CD4-positive, CD25-positive, alpha-beta regulatory T cell (primary cell): ENCODE measurements around the gene RELCH. TPM values are rescaled to one million over a fixed set of nuclear protein-coding genes. Genes with fewer than 3 reads are reported as not detected.
A peak's percentile ranks its signal among the peaks of the same experiment; 100 is the strongest.

Experiments
- ATAC-seq, 2 donors: fragments of 150-1000 bp; cut with Tn5 transposase; one replicate each; pipeline ENCODE4 v1.10.0; 2021; ENCODE audit warnings: low read depth in 2 of 2, moderate number of reproducible peaks in 2 of 2, moderate library complexity in 1 of 2
- DNase-seq, 3 donors: peaks; one replicate each; pipeline versions ENCODE4 v3.0.0 to v3.0.0-alpha.2; 2012 to 2022; ENCODE audit warnings: mixed read lengths in 1 of 3
- H3K27ac ChIP-seq: one replicate; pipeline ENCODE4 v1.7.0; 2013; ENCODE audit warnings: mild to moderate bottlenecking, low read length; ENCODE audit not compliant: insufficient read depth, poor library complexity, severe bottlenecking
- H3K27me3 ChIP-seq: one replicate; pipeline ENCODE4 v1.7.0; 2013; ENCODE audit warnings: low read length; ENCODE audit not compliant: control insufficient read depth, insufficient read depth
- H3K36me3 ChIP-seq: one replicate; pipeline ENCODE4 v1.7.0; 2013; ENCODE audit warnings: mild to moderate bottlenecking, low read length, moderate library complexity; ENCODE audit not compliant: control insufficient read depth, insufficient read depth
- H3K4me1 ChIP-seq: 2 replicates; pipeline ENCODE4 v1.7.0; 2013; ENCODE audit warnings: mild to moderate bottlenecking, low read length; ENCODE audit not compliant: insufficient read depth, control insufficient read depth, poor library complexity, severe bottlenecking
- H3K4me3 ChIP-seq: one replicate; pipeline ENCODE4 v1.7.0; 2013; ENCODE audit warnings: low read depth, mild to moderate bottlenecking, low read length, moderate library complexity
- H3K9me3 ChIP-seq, 2 experiments: 1 replicate in 1 of 2; 2 replicates in 1 of 2; pipeline ENCODE4 v1.7.0; 2013; ENCODE audit warnings: low read length in 2 of 2, mild to moderate bottlenecking in 1 of 2, moderate library complexity in 1 of 2; ENCODE audit not compliant: control insufficient read depth in 2 of 2
- H3K27ac Mint-ChIP-seq, 3 donors: one replicate each; pipeline ENCODE4 v1.8.0; 2020 to 2022; ENCODE audit warnings: mild to moderate bottlenecking in 3 of 3, mixed read lengths in 3 of 3, moderate library complexity in 2 of 3
- H3K27me3 Mint-ChIP-seq: one replicate; pipeline ENCODE4 v1.8.0; 2022; ENCODE audit warnings: mild to moderate bottlenecking, mixed read lengths
- H3K36me3 Mint-ChIP-seq: one replicate; pipeline ENCODE4 v1.8.0; 2020; ENCODE audit warnings: mixed read lengths
- H3K4me1 Mint-ChIP-seq, 4 donors: one replicate each; pipeline ENCODE4 v1.8.0; 2020 to 2022; ENCODE audit warnings: mixed read lengths in 4 of 4, mild to moderate bottlenecking in 1 of 4
- H3K4me3 Mint-ChIP-seq, 4 donors: one replicate each; pipeline ENCODE4 v1.8.0; 2020 to 2022; ENCODE audit warnings: mild to moderate bottlenecking in 4 of 4, mixed read lengths in 4 of 4, moderate library complexity in 3 of 4
- H3K9me3 Mint-ChIP-seq, 7 donors: one replicate each; pipeline ENCODE4 v1.8.0; 2020 to 2022; ENCODE audit warnings: mixed read lengths in 7 of 7, mild to moderate bottlenecking in 3 of 7, moderate library complexity in 2 of 7
- polyA plus RNA-seq, 4 donors: library from polyadenylated mRNA; unstranded; fragments of 300-500 nt; fragmentation: Illumina TruSeq; gene quantifications; one replicate each; pipeline ENCODE4 v1.2.3, GENCODE V29; 2021
- total RNA-seq: library from RNA; stranded (reverse); gene quantifications from one replicate; pipeline ENCODE4 v1.2.3, GENCODE V29; 2022

RELCH gene
- total and polyA plus RNA-seq, 5 donors from 2014 or later, result 7.6 to 76.5 (median 9.3) TPM

- H3K4me1 ChIP-seq, result no peaks in the 10 kb centered on the region
- H3K36me3 ChIP-seq, result peaks cover 64% of the 10 kb centered on the region
- no peaks in the 10 kb centered on the region for H3K27me3 ChIP-seq
- no peaks in the 10 kb centered on the region for H3K9me3 ChIP-seq
- Mint-ChIP-seq H3K27ac (no peak overlapping the region), H3K27me3 (no peaks in the 10 kb centered on the region), H3K36me3 (peaks cover 60% of the 10 kb centered on the region), H3K4me3 (peak overlapping the region in 1 of 4 donors; percentile 2), H3K4me1 (peaks cover 0 to 5% (median 2%) of the 10 kb centered on the region in 4 donors), H3K9me3 (no peaks in the 10 kb centered on the region)
- no peak for DNase-seq
- no peak overlapping the region for H3K4me3 ChIP-seq
- H3K27ac ChIP-seq, result no peak overlapping the region
- ATAC-seq, result no peak
Observed at GRCh38 chr18:62285281-62285680, 98.2 kb downstream of the RELCH start.

- H3K27ac ChIP-seq, result no peak overlapping the region
- peaks cover 51% of the 10 kb centered on the region for H3K36me3 Mint-ChIP-seq
- ATAC-seq (no peak), DNase-seq (no peak)
- H3K27ac Mint-ChIP-seq, result no peak overlapping the region
- H3K4me1 Mint-ChIP-seq, result peaks cover 0 to 5% (median 2%) of the 10 kb centered on the region in 4 donors
- H3K36me3 ChIP-seq, result peaks cover 70% of the 10 kb centered on the region
- H3K27me3 ChIP-seq, result no peaks in the 10 kb centered on the region
- no peaks in the 10 kb centered on the region for H3K27me3 Mint-ChIP-seq
- no peaks in the 10 kb centered on the region for H3K9me3 ChIP-seq
- no peak overlapping the region for H3K4me3 Mint-ChIP-seq
- H3K4me1 ChIP-seq, result no peaks in the 10 kb centered on the region
- H3K4me3 ChIP-seq, result no peak overlapping the region
- H3K9me3 Mint-ChIP-seq, result no peaks in the 10 kb centered on the region
Observed at GRCh38 chr18:62287781-62288664, 101.0 kb downstream of the RELCH start.

- no peaks in the 10 kb centered on the region for H3K9me3 ChIP-seq
- peaks cover 69% of the 10 kb centered on the region for H3K36me3 ChIP-seq
- no peak overlapping the region for H3K4me3 ChIP-seq
- H3K27ac ChIP-seq, result no peak overlapping the region
- Mint-ChIP-seq H3K4me3 (no peak overlapping the region), H3K9me3 (no peaks in the 10 kb centered on the region), H3K4me1 (peaks cover 0 to 8% (median 2%) of the 10 kb centered on the region in 4 donors), H3K27ac (no peak overlapping the region), H3K27me3 (no peaks in the 10 kb centered on the region), H3K36me3 (peaks cover 45% of the 10 kb centered on the region)
- ATAC-seq, result no peak
- DNase-seq, result no peak
- H3K4me1 ChIP-seq, result no peaks in the 10 kb centered on the region
- H3K27me3 ChIP-seq, result no peaks in the 10 kb centered on the region
Observed at GRCh38 chr18:62288665-62289008, 101.6 kb downstream of the RELCH start.

- no peaks in the 10 kb centered on the region for H3K27me3 ChIP-seq
- no peak overlapping the region for H3K27ac ChIP-seq
- H3K4me3 ChIP-seq, result no peak overlapping the region
- H3K4me3 Mint-ChIP-seq, result no peak overlapping the region
- no peak for DNase-seq
- no peak for ATAC-seq
- H3K4me1 Mint-ChIP-seq, result peaks cover 0 to 12% (median 0%) of the 10 kb centered on the region in 4 donors
- H3K36me3 Mint-ChIP-seq, result peaks cover 41% of the 10 kb centered on the region
- H3K36me3 ChIP-seq, result peaks cover 69% of the 10 kb centered on the region
- H3K4me1 ChIP-seq, result no peaks in the 10 kb centered on the region
- no peaks in the 10 kb centered on the region for H3K27me3 Mint-ChIP-seq
- H3K9me3 Mint-ChIP-seq, result no peaks in the 10 kb centered on the region
- no peak overlapping the region for H3K27ac Mint-ChIP-seq
- H3K9me3 ChIP-seq, result no peaks in the 10 kb centered on the region
Observed at GRCh38 chr18:62289047-62289446, 102.0 kb downstream of the RELCH start.

- Histone ChIP-seq H3K4me3 (no peak overlapping the region), H3K4me1 (no peaks in the 10 kb centered on the region), H3K27ac (no peak overlapping the region), H3K9me3 (no peaks in the 10 kb centered on the region), H3K27me3 (no peaks in the 10 kb centered on the region), H3K36me3 (peaks cover 45% of the 10 kb centered on the region)
- Mint-ChIP-seq H3K4me1 (peaks cover 0 to 13% (median 4%) of the 10 kb centered on the region in 4 donors), H3K36me3 (peaks cover 18% of the 10 kb centered on the region), H3K27ac (no peak overlapping the region), H3K27me3 (no peaks in the 10 kb centered on the region), H3K9me3 (no peaks in the 10 kb centered on the region), H3K4me3 (no peak overlapping the region)
- ATAC-seq, result no peak
- DNase-seq, result no peak
Observed at GRCh38 chr18:62294073-62294472, 107.0 kb downstream of the RELCH start.

GRCh38 chr18:62300359-62300963 is 113.4 kb downstream of the RELCH start:
- ATAC-seq (no peak), DNase-seq (no peak)
- H3K27ac ChIP-seq, result no peak overlapping the region

GRCh38 chr18:62301322-62301721 is 114.3 kb downstream of the RELCH start:
- Histone ChIP-seq H3K36me3 (peaks cover 69% of the 10 kb centered on the region), H3K9me3 (no peaks in the 10 kb centered on the region), H3K27ac (no peak overlapping the region), H3K4me1 (no peaks in the 10 kb centered on the region), H3K27me3 (no peaks in the 10 kb centered on the region), H3K4me3 (no peak overlapping the region)
- peaks cover 55% of the 10 kb centered on the region for H3K36me3 Mint-ChIP-seq
- no peak for DNase-seq
- ATAC-seq, result no peak
- H3K27me3 Mint-ChIP-seq, result no peaks in the 10 kb centered on the region
- no peaks in the 10 kb centered on the region for H3K9me3 Mint-ChIP-seq
- H3K4me3 Mint-ChIP-seq, result no peak overlapping the region
- H3K4me1 Mint-ChIP-seq, result peaks cover 6 to 20% (median 16%) of the 10 kb centered on the region in 4 donors
- peak overlapping the region in 1 of 3 donors; percentile 1 for H3K27ac Mint-ChIP-seq

More at GRCh38 chr18:62300359-62300963, 113.4 kb downstream of the RELCH start:
- H3K27me3 ChIP-seq, result no peaks in the 10 kb centered on the region
- H3K36me3 Mint-ChIP-seq, result peaks cover 55% of the 10 kb centered on the region
- H3K4me3 Mint-ChIP-seq, result no peak overlapping the region
- H3K4me1 ChIP-seq, result no peaks in the 10 kb centered on the region
- peaks cover 6 to 20% (median 16%) of the 10 kb centered on the region in 4 donors for H3K4me1 Mint-ChIP-seq
- peak overlapping the region in 1 of 3 donors; percentile 16 for H3K27ac Mint-ChIP-seq
- H3K9me3 Mint-ChIP-seq, result no peaks in the 10 kb centered on the region
- no peaks in the 10 kb centered on the region for H3K27me3 Mint-ChIP-seq
- peaks cover 67% of the 10 kb centered on the region for H3K36me3 ChIP-seq
- H3K4me3 ChIP-seq, result no peak overlapping the region
- no peaks in the 10 kb centered on the region for H3K9me3 ChIP-seq
